OCI-LY1 (cell line): ENCODE data around the gene TMC5.

Source experiments
- H2AFZ ChIP-seq: fragments of 200-600 bp; sonication (generic), shearing (Covaris generic); 2 replicates; pipeline ENCODE4 v1.6.0; 2014; ENCODE audit warnings: antibody characterized with exemption, mild to moderate bottlenecking, low read length
- H3F3A ChIP-seq: fragments of 200-600 bp; sonication (generic), shearing (Covaris generic); 2 replicates; pipeline ENCODE4 v1.6.0; 2014; ENCODE audit warnings: mild to moderate bottlenecking, antibody characterized with exemption, low read length, moderate library complexity; ENCODE audit not compliant: insufficient read depth
- H3K27ac ChIP-seq: fragments of 200-600 bp; sonication (generic); 2 replicates; pipeline ENCODE4 v1.5.1; 2014; ENCODE audit warnings: low read length, mixed run types, mild to moderate bottlenecking, low read depth; ENCODE audit not compliant: poor library complexity, severe bottlenecking
- H3K27me3 ChIP-seq: fragments of 200-600 bp; sonication (generic); 2 replicates; pipeline ENCODE4 v1.6.0; 2014; ENCODE audit warnings: antibody characterized with exemption, mild to moderate bottlenecking, low read length, moderate library complexity; ENCODE audit not compliant: insufficient read depth
- H3K36me3 ChIP-seq: fragments of 200-600 bp; sonication (generic); 2 replicates; pipeline ENCODE4 v1.6.1; 2014; ENCODE audit warnings: mild to moderate bottlenecking, antibody characterized with exemption, low read length, moderate library complexity, mixed read lengths; ENCODE audit not compliant: insufficient read depth
- H3K4me1 ChIP-seq: fragments of 200-600 bp; sonication (generic); 2 replicates; pipeline ENCODE4 v1.5.1; 2014; ENCODE audit warnings: mild to moderate bottlenecking, low read length, moderate library complexity; ENCODE audit not compliant: insufficient read depth, severe bottlenecking
- H3K4me2 ChIP-seq: fragments of 200-600 bp; sonication (generic), shearing (Covaris generic); 2 replicates; pipeline ENCODE4 v1.6.1; 2014; ENCODE audit warnings: low read length
- H3K4me3 ChIP-seq: fragments of 200-600 bp; sonication (generic); 2 replicates; pipeline ENCODE4 v1.5.1; 2014; ENCODE audit warnings: low read length, low read depth, mild to moderate bottlenecking, mixed read lengths; ENCODE audit not compliant: poor library complexity, severe bottlenecking
- H3K79me2 ChIP-seq: fragments of 200-600 bp; shearing (Covaris generic); 2 replicates; pipeline ENCODE4 v1.6.1; 2016; ENCODE audit warnings: mixed run types, low read length, mixed read lengths; ENCODE audit not compliant: insufficient read depth
- H3K9ac ChIP-seq: fragments of 200-600 bp; sonication (generic), shearing (Covaris generic); 2 replicates; pipeline ENCODE4 v1.6.1; 2014; ENCODE audit warnings: mild to moderate bottlenecking, low read length, mixed read lengths
- H3K9me2 ChIP-seq: fragments of 200-600 bp; sonication (generic), shearing (Covaris generic); 2 replicates; pipeline ENCODE4 v1.6.1; 2014; ENCODE audit warnings: low read depth, mild to moderate bottlenecking, low read length, mixed read lengths
- H3K9me3 ChIP-seq: fragments of 200-600 bp; shearing (Covaris generic); 2 replicates; pipeline ENCODE4 v1.6.1; 2014; ENCODE audit warnings: low read length, mixed read lengths
- H4K20me1 ChIP-seq: fragments of 200-600 bp; sonication (generic), shearing (Covaris generic); 2 replicates; pipeline ENCODE4 v1.6.0; 2016; ENCODE audit warnings: mild to moderate bottlenecking, low read length; ENCODE audit not compliant: insufficient read depth
- CTCF ChIP-seq: fragments of 200-600 bp; sonication (generic), shearing (Covaris generic); IDR thresholded peaks from 2 replicates; pipeline ENCODE4 v1.5.1; 2017; ENCODE audit warnings: mild to moderate bottlenecking, antibody characterized with exemption, low read length, moderate library complexity, mixed read lengths
- EZH2 ChIP-seq: fragments of 200-600 bp; sonication (generic), shearing (Covaris generic); IDR thresholded peaks from 2 replicates; pipeline ENCODE4 v1.8.0; 2017; ENCODE audit warnings: borderline replicate concordance, mixed run types, mild to moderate bottlenecking, antibody characterized with exemption, low read length, moderate library complexity, mixed read lengths

TMC5 gene

GRCh38 chr16:19497176-19497575 is 79.5 kb downstream of the TMC5 start:
- Histone ChIP-seq H3K4me3 (no peak overlapping the region), H2AFZ (no peak overlapping the region), H3K27me3 (no peaks in the 10 kb centered on the region), H3F3A (no peaks in the 10 kb centered on the region), H3K9me3 (no peaks in the 10 kb centered on the region), H3K9ac (no peak overlapping the region), H3K9me2 (no peaks in the 10 kb centered on the region), H4K20me1 (no peaks in the 10 kb centered on the region), H3K79me2 (no peaks in the 10 kb centered on the region), H3K4me2 (no peak overlapping the region), H3K36me3 (peaks cover 24% of the 10 kb centered on the region; the same call in 1 of the 2 replicates), H3K27ac (no peak overlapping the region), H3K4me1 (peaks cover 9% of the 10 kb centered on the region)
- no peak for TF ChIP-seq EZH2
- TF ChIP-seq CTCF = no peak

GRCh38 chr16:19499006-19499405 is 81.3 kb downstream of the TMC5 start:
- H3K9ac ChIP-seq = no peak overlapping the region
- peaks cover 41% of the 10 kb centered on the region for H3K36me3 ChIP-seq
- no peaks in the 10 kb centered on the region for H3K4me1 ChIP-seq
- H2AFZ ChIP-seq = no peak overlapping the region
- H3F3A ChIP-seq = no peaks in the 10 kb centered on the region
- H3K9me3 ChIP-seq = no peaks in the 10 kb centered on the region
- no peaks in the 10 kb centered on the region for H3K79me2 ChIP-seq
- no peak overlapping the region for H3K4me3 ChIP-seq
- no peak for TF ChIP-seq EZH2
- no peak for TF ChIP-seq CTCF
- no peak overlapping the region for H3K27ac ChIP-seq
- H3K27me3 ChIP-seq = no peaks in the 10 kb centered on the region
- no peaks in the 10 kb centered on the region for H3K9me2 ChIP-seq
- H4K20me1 ChIP-seq = no peaks in the 10 kb centered on the region
- no peak overlapping the region for H3K4me2 ChIP-seq

GRCh38 chr16:19499481-19499880 is 81.8 kb downstream of the TMC5 start:
- Histone ChIP-seq H3K27me3 (no peaks in the 10 kb centered on the region), H4K20me1 (no peaks in the 10 kb centered on the region), H3K27ac (no peak overlapping the region), H3K79me2 (no peaks in the 10 kb centered on the region), H3K9me3 (no peaks in the 10 kb centered on the region), H3F3A (no peaks in the 10 kb centered on the region), H3K4me3 (no peak overlapping the region), H2AFZ (no peak overlapping the region), H3K36me3 (peaks cover 46% of the 10 kb centered on the region), H3K9me2 (no peaks in the 10 kb centered on the region), H3K4me1 (no peaks in the 10 kb centered on the region), H3K9ac (no peak overlapping the region), H3K4me2 (no peak overlapping the region)
- TF ChIP-seq CTCF (no peak), EZH2 (no peak)
